ENCODE results near the gene FRK. TPM values are rescaled to one million over a fixed set of nuclear protein-coding genes. Genes with fewer than 3 reads are reported as not detected.
"Not testable (repeated sequence)": the region's sequence is repeated elsewhere in the genome, so short reads cannot be mapped to it uniquely, and the experiment has no call there.

FRK gene
- total RNA-seq, 2 experiments from 2014 or later = 0.13 to 0.46 TPM

GRCh38 chr6:115947966-115948541 is 112.6 kb downstream of the FRK start:
- no peak overlapping the region for H2AFZ ChIP-seq (ENCODE audit: low read length)
- H3K4me1 ChIP-seq (ENCODE audit: insufficient read depth, low read length, poor library complexity, severe bottlenecking) = no peaks in the 10 kb centered on the region
- H3K27ac ChIP-seq (ENCODE audit: low read depth, low read length, poor library complexity, severe bottlenecking) = no peak overlapping the region
- H3K9me2 ChIP-seq (ENCODE audit: insufficient read depth, low read length) = no peaks in the 10 kb centered on the region
- ChIA-PET CTCF (ENCODE audit: unreplicated experiment) (no interaction called here), POLR2A (no interaction called here)
- DNase-seq (ENCODE audit: low spot score) = no peak
- no peaks in the 10 kb centered on the region for H3K9me3 ChIP-seq (ENCODE audit: low read length)
- intact Hi-C loops (cut with micrococcal nuclease; ENCODE audit: unreplicated experiment) = no loop called here
- no peaks in the 10 kb centered on the region for H3K79me2 ChIP-seq (ENCODE audit: insufficient read depth, low read depth, low read length)
- BruUV-seq (replicated peaks) = no TSS peak
- no peaks in the 10 kb centered on the region for H3K36me3 ChIP-seq (ENCODE audit: insufficient read depth, low read length)
- H3K4me3 ChIP-seq (ENCODE audit: low read depth, low read length, poor library complexity, severe bottlenecking) = no peak overlapping the region
- H4K20me1 ChIP-seq (ENCODE audit: insufficient read depth, low read length) = no peaks in the 10 kb centered on the region
- no peak for TF ChIP-seq EZH2phosphoT487 (IDR thresholded peaks at IDR 0.05; ENCODE audit: borderline replicate concordance, low read depth, low read length)
- TF ChIP-seq, protein P1, sequence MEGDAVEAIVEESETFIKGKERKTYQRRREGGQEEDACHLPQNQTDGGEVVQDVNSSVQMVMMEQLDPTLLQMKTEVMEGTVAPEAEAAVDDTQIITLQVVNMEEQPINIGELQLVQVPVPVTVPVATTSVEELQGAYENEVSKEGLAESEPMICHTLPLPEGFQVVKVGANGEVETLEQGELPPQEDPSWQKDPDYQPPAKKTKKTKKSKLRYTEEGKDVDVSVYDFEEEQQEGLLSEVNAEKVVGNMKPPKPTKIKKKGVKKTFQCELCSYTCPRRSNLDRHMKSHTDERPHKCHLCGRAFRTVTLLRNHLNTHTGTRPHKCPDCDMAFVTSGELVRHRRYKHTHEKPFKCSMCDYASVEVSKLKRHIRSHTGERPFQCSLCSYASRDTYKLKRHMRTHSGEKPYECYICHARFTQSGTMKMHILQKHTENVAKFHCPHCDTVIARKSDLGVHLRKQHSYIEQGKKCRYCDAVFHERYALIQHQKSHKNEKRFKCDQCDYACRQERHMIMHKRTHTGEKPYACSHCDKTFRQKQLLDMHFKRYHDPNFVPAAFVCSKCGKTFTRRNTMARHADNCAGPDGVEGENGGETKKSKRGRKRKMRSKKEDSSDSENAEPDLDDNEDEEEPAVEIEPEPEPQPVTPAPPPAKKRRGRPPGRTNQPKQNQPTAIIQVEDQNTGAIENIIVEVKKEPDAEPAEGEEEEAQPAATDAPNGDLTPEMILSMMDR (conservative IDR thresholded peaks at IDR 0.05; ENCODE audit: low read length) = no peak
- no peak overlapping the region for H3K4me2 ChIP-seq (ENCODE audit: low read length)

GRCh38 chr6:115945812-115946211 is 114.9 kb downstream of the FRK start:
- intact Hi-C loops (cut with micrococcal nuclease; ENCODE audit: unreplicated experiment) = no loop called here
- no peaks in the 10 kb centered on the region for H4K20me1 ChIP-seq (ENCODE audit: insufficient read depth, low read length)
- CTCF ChIA-PET (ENCODE audit: unreplicated experiment) = no interaction called here

GRCh38 chr6:115945306-115945705 is 115.4 kb downstream of the FRK start:
- BruUV-seq (replicated peaks) = no TSS peak
- ChIA-PET CTCF (ENCODE audit: unreplicated experiment) (no interaction called here), POLR2A (interaction anchor here (0.6 to 1.4 kb wide), 2 partner anchors 8 to 224 kb away, joined by 3 to 4 read pairs; no protein-coding TSS in a partner anchor)
- H2AFZ ChIP-seq (ENCODE audit: low read length) = no peak overlapping the region
- no peaks in the 10 kb centered on the region for H3K4me1 ChIP-seq (ENCODE audit: insufficient read depth, low read length, poor library complexity, severe bottlenecking)
- no peak overlapping the region for H3K4me2 ChIP-seq (ENCODE audit: low read length)
- intact Hi-C loops (cut with micrococcal nuclease; ENCODE audit: unreplicated experiment) = no loop called here
- H3K9me3 ChIP-seq (ENCODE audit: low read length) = no peaks in the 10 kb centered on the region
- no peak for DNase-seq (ENCODE audit: low spot score)
- no peaks in the 10 kb centered on the region for H3K9me2 ChIP-seq (ENCODE audit: insufficient read depth, low read length)
- no peak for TF ChIP-seq EZH2phosphoT487 (IDR thresholded peaks at IDR 0.05; ENCODE audit: borderline replicate concordance, low read depth, low read length)
- TF ChIP-seq, protein P1 (conservative IDR thresholded peaks at IDR 0.05; ENCODE audit: low read length) = no peak
- H4K20me1 ChIP-seq (ENCODE audit: insufficient read depth, low read length) = no peaks in the 10 kb centered on the region
- H3K36me3 ChIP-seq (ENCODE audit: insufficient read depth, low read length) = no peaks in the 10 kb centered on the region
- H3K4me3 ChIP-seq (ENCODE audit: low read depth, low read length, poor library complexity, severe bottlenecking) = no peak overlapping the region
- H3K27ac ChIP-seq (ENCODE audit: low read depth, low read length, poor library complexity, severe bottlenecking) = no peak overlapping the region
- no peaks in the 10 kb centered on the region for H3K79me2 ChIP-seq (ENCODE audit: insufficient read depth, low read depth, low read length)

More at GRCh38 chr6:115945812-115946211, 114.9 kb downstream of the FRK start:
- Histone ChIP-seq H3K4me2 (ENCODE audit: low read length) (no peak overlapping the region), H3K4me3 (ENCODE audit: low read depth, low read length, poor library complexity, severe bottlenecking) (no peak overlapping the region), H3K9me3 (ENCODE audit: low read length) (no peaks in the 10 kb centered on the region), H3K4me1 (ENCODE audit: insufficient read depth, low read length, poor library complexity, severe bottlenecking) (no peaks in the 10 kb centered on the region), H3K9me2 (ENCODE audit: insufficient read depth, low read length) (no peaks in the 10 kb centered on the region), H3K36me3 (ENCODE audit: insufficient read depth, low read length) (no peaks in the 10 kb centered on the region), H2AFZ (ENCODE audit: low read length) (no peak overlapping the region), H3K79me2 (ENCODE audit: insufficient read depth, low read depth, low read length) (no peaks in the 10 kb centered on the region), H3K27ac (ENCODE audit: low read depth, low read length, poor library complexity, severe bottlenecking) (no peak overlapping the region)
- POLR2A ChIA-PET = no interaction called here
- no peak for TF ChIP-seq EZH2phosphoT487 (IDR thresholded peaks at IDR 0.05; ENCODE audit: borderline replicate concordance, low read depth, low read length)
- TF ChIP-seq, protein P1 (conservative IDR thresholded peaks at IDR 0.05; ENCODE audit: low read length) = no peak
- no peak for DNase-seq (ENCODE audit: low spot score)
- BruUV-seq (replicated peaks) = no TSS peak

- H3K9me2 ChIP-seq (ENCODE audit: insufficient read depth, low read length); H3K27ac ChIP-seq (ENCODE audit: low read depth, low read length, poor library complexity, severe bottlenecking); H3K79me2 ChIP-seq (ENCODE audit: insufficient read depth, low read depth, low read length); H3K9me3 ChIP-seq (ENCODE audit: low read length); H4K20me1 ChIP-seq (ENCODE audit: insufficient read depth, low read length); H3K4me3 ChIP-seq (ENCODE audit: low read depth, low read length, poor library complexity, severe bottlenecking); DNase-seq (ENCODE audit: low spot score); H3K4me1 ChIP-seq (ENCODE audit: insufficient read depth, low read length, poor library complexity, severe bottlenecking); H3K36me3 ChIP-seq (ENCODE audit: insufficient read depth, low read length); BruUV-seq (replicated peaks); H3K4me2 ChIP-seq (ENCODE audit: low read length); CTCF ChIA-PET (ENCODE audit: unreplicated experiment); H2AFZ ChIP-seq (ENCODE audit: low read length); intact Hi-C loops (cut with micrococcal nuclease; ENCODE audit: unreplicated experiment): not testable (repeated sequence)
- POLR2A ChIA-PET = interaction anchor here (0.6 to 1.4 kb wide), 3 partner anchors 9 to 225 kb away, joined by 3 to 4 read pairs (median 3); no protein-coding TSS in a partner anchor
Observed at GRCh38 chr6:115944829-115945228, 115.9 kb downstream of the FRK start.

All from OCI-LY7 (cell line).